K562 (cell line): ENCODE measurements around the gene EPC2. TPM values are rescaled to one million over a fixed set of nuclear protein-coding genes. Genes with fewer than 3 reads are reported as not detected.
A peak's percentile ranks its signal among the peaks of the same experiment; 100 is the strongest.

ENCODE experiments used
- ATF7 ChIP-seq: fragments of 450-650 bp; IDR thresholded peaks from 2 replicates; pipeline ENCODE4 v1.7.1; 2014; ENCODE audit warnings: mild to moderate bottlenecking, moderate library complexity
- CBFB ChIP-seq: sonication (generic); formaldehyde crosslinking; IDR thresholded peaks from 2 replicates; pipeline ENCODE4 v1.4.0; 2020; ENCODE audit warnings: mild to moderate bottlenecking, missing genetic modification reagents
- CHAMP1 ChIP-seq: fragments of 450-650 bp; IDR thresholded peaks from 2 replicates; pipeline ENCODE4 v1.6.1; 2016; ENCODE audit warnings: mild to moderate bottlenecking
- DNMT1 ChIP-seq: fragments of 450-650 bp; IDR thresholded peaks from 2 replicates; pipeline ENCODE4 v1.6.1; 2016; ENCODE audit warnings: antibody characterized with exemption, mild to moderate bottlenecking
- E2F3 ChIP-seq: fragments of 250-450 bp; sonication (Bioruptor Pico); IDR thresholded peaks from 2 replicates; pipeline ENCODE4 v1.4.0; 2020; ENCODE audit warnings: mild to moderate bottlenecking
- FOS ChIP-seq: IDR thresholded peaks from 3 replicates; pipeline ENCODE4 v1.6.1; 2011; ENCODE audit not compliant: insufficient read length; ENCODE audit errors: extremely low read depth
- FOXA3 ChIP-seq, 2 experiments: fragments of 450-650 bp in 1 of 2; sonication (generic) in 1 of 2; formaldehyde crosslinking; IDR thresholded peaks in 1 of 2; conservative IDR thresholded peaks in 1 of 2; 2 replicates each; pipeline versions ENCODE4 v1.4.0 to v1.8.0; 2020 to 2022; ENCODE audit warnings: mild to moderate bottlenecking in 2 of 2, missing genetic modification reagents in 1 of 2
- FUS ChIP-seq: fragments of 200-400 bp; formaldehyde crosslinking; optimal IDR thresholded peaks from 2 replicates; pipeline ENCODE3; 2017; ENCODE audit warnings: low read depth, low read length
- HCFC1 ChIP-seq: IDR thresholded peaks from 2 replicates; pipeline ENCODE4 v1.6.1; 2012; ENCODE audit warnings: low read depth, low read length, improper control_type of control experiment
- ILK ChIP-seq: fragments of 450-650 bp; IDR thresholded peaks from 2 replicates; pipeline ENCODE4 v1.6.1; 2016; ENCODE audit warnings: missing genetic modification characterization, low read depth, mild to moderate bottlenecking, missing compliant biosample characterization, moderate library complexity, borderline replicate concordance
- KAT7 ChIP-seq: sonication (generic); formaldehyde crosslinking; IDR thresholded peaks from 2 replicates; pipeline ENCODE4 v1.8.0; 2022; ENCODE audit warnings: missing genetic modification reagents, mild to moderate bottlenecking, borderline replicate concordance
- KDM1A ChIP-seq, 2 experiments: fragments of 450-650 bp; IDR thresholded peaks; 2 replicates each; pipeline ENCODE4 v1.6.1; 2016; ENCODE audit warnings: mild to moderate bottlenecking in 2 of 2
- MLLT1 ChIP-seq, 2 experiments: fragments of 450-650 bp; IDR thresholded peaks; 2 replicates each; pipeline ENCODE4 v1.6.1; 2016
- MXD1 ChIP-seq: fragments of 250-450 bp; sonication (Bioruptor Pico); IDR thresholded peaks from 2 replicates; pipeline ENCODE4 v1.8.0; 2021; ENCODE audit warnings: borderline replicate concordance, mild to moderate bottlenecking, moderate library complexity; ENCODE audit not compliant: poor library complexity, severe bottlenecking
- NFRKB ChIP-seq: fragments of 450-650 bp; IDR thresholded peaks from 2 replicates; pipeline ENCODE4 v1.6.1; 2016; ENCODE audit warnings: low read depth
- PHTF2 ChIP-seq: fragments of 250-450 bp; sonication (Bioruptor Pico); IDR thresholded peaks from 2 replicates; pipeline ENCODE4 v1.5.0; 2021; ENCODE audit warnings: mild to moderate bottlenecking
- SAP30 ChIP-seq: fragments of 200-600 bp; sonication (generic); IDR thresholded peaks from 2 replicates; pipeline ENCODE4 v1.6.1; 2012; ENCODE audit warnings: borderline replicate concordance, low read depth, mild to moderate bottlenecking, moderate library complexity, low read length, control low read depth, inconsistent platforms; ENCODE audit not compliant: insufficient read depth, poor library complexity, severe bottlenecking
- SOX6 ChIP-seq: fragments of 450-650 bp; IDR thresholded peaks from 2 replicates; pipeline ENCODE4 v1.6.1; 2014; ENCODE audit warnings: mild to moderate bottlenecking
- SPI1 ChIP-seq: IDR thresholded peaks from 2 replicates; pipeline ENCODE4 v1.6.1; 2011; ENCODE audit warnings: low read depth, low read length, control low read depth, borderline replicate concordance
- SUPT5H ChIP-seq: fragments of 450-650 bp; IDR thresholded peaks from 2 replicates; pipeline ENCODE4 v1.6.1; 2016
- XRCC4 ChIP-seq: IDR thresholded peaks from one replicate; pipeline ENCODE4 v1.6.1; 2011; ENCODE audit not compliant: insufficient read depth, insufficient read length; ENCODE audit errors: extremely low read depth
- YBX1 ChIP-seq: fragments of 450-650 bp; IDR thresholded peaks from 2 replicates; pipeline ENCODE4 v1.7.1; 2016; ENCODE audit warnings: mild to moderate bottlenecking
- ZKSCAN3 ChIP-seq: fragments of 250-450 bp; sonication (Bioruptor Pico); IDR thresholded peaks from 2 replicates; pipeline ENCODE4 v1.4.0; 2020
- ZNF584 ChIP-seq: fragments of 200-800 bp; sonication (Bioruptor generic); IDR thresholded peaks from 2 replicates; pipeline ENCODE4 v1.6.1; 2016; ENCODE audit warnings: low read depth, mild to moderate bottlenecking, missing genetic modification characterization, missing compliant biosample characterization
- polyA plus RNA-seq, 8 experiments: library from polyadenylated mRNA; depleted of rRNA in 4 of 8; stranded (reverse) in 5 of 8; unstranded in 3 of 8; fragments of >200 nt; fragmentation: Nextera tagmentation in 2 of 8; fragmentation: Illumina TruSeq in 1 of 8; extraction: Ambion mirVana in 2 of 8; extraction: Trizol in 1 of 8; gene quantifications; 2 replicates each; pipeline versions ENCODE4 v1.2.1 to v1.2.3, GENCODE V29; 2011 to 2014; ENCODE audit warnings: inconsistent platforms in 1 of 8, missing spikeins in 1 of 8
- total RNA-seq, 7 experiments: library from RNA; depleted of rRNA in 6 of 7; stranded (reverse); fragments of >200 nt in 6 of 7; fragmentation: Illumina TruSeq in 2 of 7; extraction: Trizol in 2 of 7; gene quantifications; 2 replicates each; pipeline versions ENCODE4 v1.2.1 to v1.2.3, GENCODE V29; 2011 to 2021; ENCODE audit warnings: low replicate concordance in 1 of 7

The EPC2 gene
- total and polyA plus RNA-seq, 9 of the 15 experiments (the other 6 are each of a cell fraction or from before 2014, with no cell fraction given), result 7.0 to 35.8 (median 29.1) TPM

GRCh38 chr2:148643998-148644882, at the start of gene EPC2 (continued):
- TF ChIP-seq SAP30, result peak; percentile 29
- peak; percentile 94 for TF ChIP-seq NFRKB
- TF ChIP-seq E2F3 (CRISPR knock-in tag), result peak; percentile 71; the same call in 1 of the 2 replicates
- TF ChIP-seq ZNF584 (CRISPR knock-in tag), result peak; percentile 18; the same call in 1 of the 2 replicates
- no peak for TF ChIP-seq FOS
- peak; percentile 33; the same call in 1 of the 2 replicates for TF ChIP-seq SOX6
- TF ChIP-seq ATF7, result peak; percentile 71
- no peak for TF ChIP-seq YBX1
- TF ChIP-seq FOXA3 (CRISPR knock-in tag; conservative IDR thresholded peaks at IDR 0.05 in 1 of 2, IDR thresholded peaks at IDR 0.05 in 1 of 2), result no peak; a peak in 1 of 4 replicates
- TF ChIP-seq CHAMP1, result no peak
- no peak for TF ChIP-seq ZKSCAN3 (CRISPR knock-in tag)
- TF ChIP-seq HCFC1, result peak; percentile 69
- peak; percentile 24 to 62 for TF ChIP-seq KDM1A (IDR thresholded peaks at IDR 0.05)
- peak; percentile 75; the same call in 1 of the 2 replicates for TF ChIP-seq CBFB (CRISPR knock-in tag)
- TF ChIP-seq MXD1 (CRISPR knock-in tag), result peak; percentile 45
- TF ChIP-seq SPI1, result 0 out of 2 replicates have a peak, but pooled peaks have one; percentile 29
- no peak for TF ChIP-seq MLLT1 (IDR thresholded peaks at IDR 0.05)
- TF ChIP-seq XRCC4, result no peak
- TF ChIP-seq PHTF2 (CRISPR knock-in tag), result no peak
- TF ChIP-seq ILK (tag), result no peak
- TF ChIP-seq SUPT5H, result peak; percentile 98
- peak; percentile 66; the same call in 1 of the 2 replicates for TF ChIP-seq KAT7 (CRISPR knock-in tag)
- no peak for TF ChIP-seq DNMT1
- peak; percentile 82 for TF ChIP-seq FUS
